ENCODE data around the gene MPPED1.
A peak's percentile ranks its signal among the peaks of the same experiment; 100 is the strongest.

The MPPED1 gene

DNA sequence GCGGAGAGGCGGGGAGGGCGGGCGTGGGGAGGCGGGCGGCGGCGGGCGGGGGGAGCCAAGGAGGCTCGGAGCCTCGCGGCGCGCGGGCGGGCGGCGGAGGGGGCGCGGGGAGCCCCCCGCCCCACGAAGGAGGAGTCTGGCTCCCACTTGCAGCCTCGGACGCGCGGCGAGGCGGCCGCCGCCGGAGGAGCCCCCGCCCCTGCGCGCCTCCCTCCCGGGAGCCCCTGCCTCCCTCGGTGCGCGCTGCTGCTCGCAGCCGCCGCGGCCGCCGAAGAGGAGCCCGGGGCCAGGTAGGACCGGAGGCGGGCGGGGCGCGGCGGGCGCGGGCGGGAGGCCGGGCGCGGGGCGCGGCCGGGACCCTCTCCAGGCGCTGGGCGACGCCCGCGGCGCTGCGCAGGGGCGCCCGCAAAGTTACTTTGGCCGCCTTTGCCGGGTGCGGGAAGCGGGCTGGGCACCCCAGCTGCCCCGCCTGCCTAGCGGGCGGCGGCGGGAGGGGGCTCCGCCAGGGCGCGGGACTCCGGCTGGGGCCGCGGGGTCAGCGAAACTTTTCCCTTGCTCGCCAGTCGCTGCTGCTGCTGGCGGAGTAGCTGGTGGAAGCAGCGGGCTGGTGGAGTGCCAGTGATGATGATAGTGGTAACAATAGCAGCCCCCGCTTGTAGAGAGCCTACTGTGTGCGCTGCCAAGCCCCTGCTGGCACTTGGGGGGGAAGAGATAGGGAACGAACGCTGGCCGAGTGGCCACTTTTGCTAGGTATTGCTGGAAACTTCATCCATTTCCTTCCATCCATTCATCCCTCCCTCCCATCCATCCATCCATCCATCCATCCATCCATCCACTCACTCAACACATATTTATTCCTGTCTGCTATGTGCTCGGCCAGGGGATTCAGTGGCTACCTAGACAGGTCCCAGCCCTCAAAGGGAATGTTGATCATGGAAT, at the start of gene MPPED1:
TSS of gene MPPED1 (plus strand) at position 146 of the 939 bp plus-strand sequence. CDS start 12,972 bp downstream, outside the sequence.
- DNase-seq (ENCODE audit: low spot score) = no peak

GRCh38 chr22:43363315-43364168, 48.3 kb upstream of the MPPED1 start:
- no peak for DNase-seq (ENCODE audit: low spot score)

DNA sequence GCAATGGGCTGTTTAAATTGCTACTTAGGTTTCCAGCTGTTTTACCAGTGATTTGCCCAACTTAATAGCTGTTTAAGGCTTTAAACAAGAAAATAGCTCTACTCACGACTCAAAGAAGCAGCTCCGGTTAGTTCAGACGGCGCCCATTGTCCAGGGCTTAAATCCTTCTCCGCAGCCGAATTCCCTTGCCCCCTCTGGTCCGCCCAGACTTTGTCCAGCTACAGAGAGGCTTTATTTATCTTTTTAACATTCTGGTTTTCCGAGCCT, 47.7 kb upstream of the MPPED1 start:
- no peak for DNase-seq (ENCODE audit: low spot score)

- DNase-seq (ENCODE audit: low spot score) = no peak
Measured at GRCh38 chr22:43365715-43366440, 45.9 kb upstream of the MPPED1 start.

GRCh38 chr22:43370036-43370435, 41.8 kb upstream of the MPPED1 start:
- DNase-seq (ENCODE audit: low spot score) = no peak

DNA sequence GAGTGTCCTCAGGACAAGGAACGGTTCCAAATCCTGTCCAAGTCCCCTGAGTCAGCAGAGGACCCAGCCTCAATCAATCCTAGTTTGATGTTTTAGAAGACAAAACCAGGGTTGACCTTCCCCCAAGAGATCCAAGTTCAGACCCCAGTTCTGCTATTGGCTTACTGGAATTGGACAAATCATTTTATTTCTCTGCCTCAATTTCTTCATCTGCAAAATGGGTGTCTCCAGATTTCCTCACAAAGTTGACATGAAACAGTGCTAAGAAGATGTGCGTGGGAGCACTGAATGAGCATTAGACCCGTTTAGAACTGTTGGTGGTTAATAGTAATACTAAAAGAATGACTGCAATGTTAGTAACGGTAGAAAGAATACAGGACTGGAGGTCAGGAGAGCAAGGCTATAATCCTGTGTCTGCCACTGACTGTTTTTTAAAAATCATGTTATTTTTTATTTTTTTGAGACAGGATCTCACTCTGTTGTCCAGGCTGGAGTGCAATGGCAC, 35.8 kb upstream of the MPPED1 start:
- no peak for DNase-seq (ENCODE audit: low spot score)

GRCh38 chr22:43376765-43377547, 34.9 kb upstream of the MPPED1 start:
- no peak for DNase-seq (ENCODE audit: low spot score)

GRCh38 chr22:43377548-43377895, 34.3 kb upstream of the MPPED1 start:
- DNase-seq (ENCODE audit: low spot score) = peak; percentile 31

- DNase-seq (ENCODE audit: low spot score) = no peak
Measured at GRCh38 chr22:43377896-43378704, 33.7 kb upstream of the MPPED1 start.

GRCh38 chr22:43381693-43382092, 30.1 kb upstream of the MPPED1 start:
- DNase-seq (ENCODE audit: low spot score) = peak; percentile 36

DNA sequence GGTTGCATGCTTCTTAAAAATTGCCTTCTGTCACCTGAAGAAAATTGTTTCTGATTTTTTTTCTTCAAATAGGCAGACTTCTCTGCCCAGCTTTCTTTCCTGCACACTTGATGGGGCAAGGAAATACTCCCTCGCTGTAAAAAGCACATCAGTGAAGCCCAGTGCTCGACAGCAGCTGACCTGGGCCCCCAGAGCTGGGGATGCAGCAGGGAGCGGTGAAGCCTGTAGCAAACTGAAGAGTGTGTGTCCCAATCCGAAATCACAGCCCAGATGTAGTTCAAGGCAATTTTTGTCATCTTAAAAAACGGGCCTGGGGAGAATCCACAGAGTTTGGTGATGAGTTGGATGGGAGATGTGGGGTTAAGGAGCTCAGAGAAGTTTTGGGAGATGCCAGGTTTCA, 27.0 kb upstream of the MPPED1 start:
- DNase-seq (ENCODE audit: low spot score) = no peak

DNA sequence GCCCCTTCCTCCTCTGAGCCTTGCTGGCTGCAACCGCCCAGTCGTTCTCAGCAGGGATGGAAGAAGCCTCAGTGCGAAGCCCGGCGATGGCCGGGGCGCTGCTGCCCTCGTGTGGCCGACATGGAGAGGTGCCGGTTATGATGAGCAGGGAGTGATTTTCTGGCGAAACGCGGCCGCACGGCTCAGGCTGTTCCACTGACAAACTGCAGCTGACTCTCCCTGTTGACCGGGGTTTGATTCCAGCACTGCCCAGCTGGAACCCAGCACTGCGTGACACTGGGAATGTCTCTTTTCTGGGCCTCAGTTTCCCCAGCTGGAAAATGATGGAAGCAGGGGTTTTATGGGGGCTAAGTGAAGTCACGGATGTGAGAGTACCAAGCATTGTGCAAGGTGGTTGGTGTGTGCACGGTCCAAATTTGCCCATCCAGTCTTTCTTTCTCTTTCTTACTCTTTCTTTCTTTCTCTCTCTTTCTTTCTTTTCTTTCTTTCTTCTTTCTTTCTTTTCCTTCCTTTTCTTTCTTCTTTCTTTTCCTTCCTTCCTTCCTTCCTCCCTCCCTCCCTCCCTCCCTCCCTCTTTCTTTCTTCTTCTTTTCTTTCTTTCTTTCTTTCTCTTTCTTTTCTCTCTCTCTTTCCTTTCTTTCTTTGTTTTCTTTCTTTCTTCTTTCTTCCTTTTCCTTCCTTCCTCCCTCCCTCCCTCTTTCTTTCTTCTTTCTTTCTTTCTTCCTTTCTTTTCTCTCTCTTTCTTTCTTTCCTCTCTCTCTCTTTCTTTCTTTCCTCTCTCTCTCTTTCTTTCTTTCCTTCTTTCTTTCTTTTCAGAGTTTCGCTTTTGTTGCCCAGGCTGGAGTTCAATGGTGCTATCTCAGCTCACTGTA, 25.8 kb upstream of the MPPED1 start:
- peak; percentile 90 for DNase-seq (ENCODE audit: low spot score)

- no peak for DNase-seq (ENCODE audit: low spot score)
Measured at GRCh38 chr22:43387815-43388214, 24.0 kb upstream of the MPPED1 start.

GRCh38 chr22:43388420-43388851, 23.4 kb upstream of the MPPED1 start:
- peak; percentile 59 for DNase-seq (ENCODE audit: low spot score)

DNA sequence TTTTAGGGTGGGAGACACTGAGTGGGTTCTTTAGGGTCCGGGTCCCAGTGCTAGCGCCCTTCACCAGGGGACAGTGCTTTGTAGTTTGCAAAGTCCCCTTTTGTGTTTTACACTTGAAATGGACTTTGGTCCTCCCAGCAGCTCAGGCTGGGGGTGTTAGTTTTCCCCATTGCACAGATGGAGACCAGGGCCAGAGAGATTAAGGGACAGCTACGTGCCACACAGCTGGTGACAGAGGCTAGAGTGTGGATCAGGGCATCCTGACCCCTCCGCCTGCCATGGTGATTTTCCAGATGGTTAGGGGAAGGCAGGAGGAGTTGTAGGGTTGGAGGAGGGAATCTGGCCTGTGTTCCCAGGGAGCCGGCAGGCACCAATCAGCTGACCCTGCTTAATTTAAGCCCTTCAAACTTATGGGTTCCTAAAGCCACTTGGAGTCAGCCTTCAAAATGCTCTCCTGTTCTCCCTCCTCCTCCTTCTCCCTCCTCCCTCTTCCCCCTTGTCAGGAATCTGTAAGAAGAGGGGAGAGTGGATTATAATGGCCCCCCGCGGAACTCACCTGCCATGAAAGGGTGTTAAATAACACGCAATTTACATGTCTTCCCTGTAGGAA, 22.5 kb upstream of the MPPED1 start:
- no peak for DNase-seq (ENCODE audit: low spot score)

DNA sequence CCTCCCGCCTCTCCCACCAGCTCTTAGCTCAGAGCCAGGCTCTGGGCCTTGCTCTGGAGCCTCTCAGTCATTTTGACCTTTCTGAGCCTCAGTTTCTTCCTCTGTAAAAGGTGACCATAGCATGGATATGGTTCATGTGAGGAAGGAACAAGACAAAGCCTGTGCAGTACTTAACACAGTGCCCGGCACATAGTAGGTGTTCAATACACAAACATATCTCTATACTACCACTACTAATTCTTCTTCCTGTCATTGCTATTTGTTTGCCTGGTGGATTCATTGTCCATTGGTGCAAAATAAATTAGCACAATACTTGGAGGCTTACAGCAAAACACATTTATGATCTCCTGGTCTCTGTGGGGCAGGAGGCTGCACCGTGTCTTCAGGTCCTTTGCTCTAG, 21.6 kb upstream of the MPPED1 start:
- no peak for DNase-seq (ENCODE audit: low spot score)

DNA sequence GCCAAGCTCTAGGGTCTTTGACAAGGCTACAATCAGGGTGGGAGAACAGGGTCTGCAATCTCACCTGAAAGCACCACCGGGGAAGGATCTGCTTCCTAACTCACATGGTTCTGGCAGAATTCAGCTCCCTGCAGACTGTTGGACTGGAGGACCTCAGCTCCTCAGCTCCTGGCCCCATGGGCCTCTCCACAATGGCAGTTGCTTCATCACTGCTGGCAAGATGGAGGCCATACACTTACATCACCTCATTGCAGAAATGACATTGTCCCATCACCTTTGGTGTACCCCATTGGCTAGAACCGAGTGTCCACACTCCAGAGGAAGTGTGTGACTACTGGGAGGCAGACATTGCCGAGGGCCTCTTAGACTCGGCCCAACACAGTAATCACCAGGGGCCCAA, 20.9 kb upstream of the MPPED1 start:
- no peak for DNase-seq (ENCODE audit: low spot score)

- no peak for DNase-seq (ENCODE audit: low spot score)
Measured at GRCh38 chr22:43391306-43391705, 20.5 kb upstream of the MPPED1 start.

DNA sequence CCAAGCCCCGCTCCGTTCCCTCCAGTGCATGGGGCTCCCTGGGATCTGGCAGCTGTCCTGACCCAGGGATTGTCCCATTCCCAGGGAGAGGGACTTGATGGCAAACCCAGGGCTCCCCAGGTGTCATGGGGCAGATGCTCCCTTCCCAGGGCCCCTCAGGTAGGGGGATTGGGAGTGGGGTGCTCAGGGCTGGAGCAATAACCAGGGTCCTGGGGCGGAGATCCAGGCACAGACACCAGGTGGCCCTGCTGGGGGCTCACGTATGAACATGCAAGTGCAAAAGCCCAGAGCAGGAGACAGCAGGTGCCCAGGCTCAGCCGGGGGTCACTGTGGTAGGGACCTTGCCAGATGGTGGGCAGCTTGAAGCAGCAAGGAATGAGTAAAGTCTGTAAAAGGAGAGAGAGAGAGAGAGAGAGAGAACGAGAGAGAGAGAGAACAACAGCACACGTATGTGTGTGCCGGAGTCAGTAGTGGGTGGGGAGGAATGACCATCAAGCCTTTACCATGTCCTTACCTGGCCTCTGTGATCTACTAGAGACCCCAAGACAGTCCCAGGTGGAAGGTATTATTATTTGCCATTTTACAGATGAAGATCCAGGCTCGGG, 19.3 kb upstream of the MPPED1 start:
- no peak for DNase-seq (ENCODE audit: low spot score)
